Measurements from ENCODE around the gene CLMP.

DNA sequence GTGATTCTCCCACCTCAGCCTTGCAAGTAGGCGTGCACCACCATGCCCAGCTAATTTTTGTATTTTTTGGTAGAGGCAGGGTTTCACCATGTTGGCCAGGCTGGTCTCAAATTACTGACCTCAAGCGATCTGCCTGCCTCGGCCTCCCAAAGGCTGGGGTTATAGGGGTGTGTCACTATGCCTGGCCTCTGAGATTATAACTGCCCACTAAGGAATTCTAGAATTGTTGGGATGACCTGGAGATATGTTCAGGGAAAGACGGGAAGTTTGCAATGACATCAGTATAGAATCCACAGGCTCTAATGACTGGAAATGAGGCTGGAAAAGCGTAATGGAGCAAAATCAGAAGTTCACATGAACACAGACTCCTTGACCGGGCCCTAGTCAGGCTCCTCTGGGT lies 62.2 kb downstream of the CLMP start:
- TF ChIP-seq TCF4 (CRISPR knock-in tag; IDR thresholded peaks at IDR 0.05; ENCODE audit: borderline replicate concordance) (no peak), ARNTL (CRISPR knock-in tag; IDR thresholded peaks at IDR 0.05; ENCODE audit: borderline replicate concordance, low read depth) (no peak), ISL1 (CRISPR knock-in tag; IDR thresholded peaks at IDR 0.05) (no peak), ZFP30 (CRISPR knock-in tag; IDR thresholded peaks at IDR 0.05) (no peak), TOX (CRISPR knock-in tag; IDR thresholded peaks at IDR 0.05; ENCODE audit: borderline replicate concordance) (no peak)

Data from SK-N-SH treated with all-trans-retinoic acid at 6 μM for 48 hours (cell line).